GM12892 (cell line): ENCODE data around the gene RMND1.

Experiments
- POLR2A ChIP-seq: IDR thresholded peaks from 2 replicates; pipeline ENCODE4 v1.6.1; 2011; ENCODE audit warnings: low read depth, low read length, control low read depth
- POLR2AphosphoS5 ChIP-seq: IDR thresholded peaks from 2 replicates; pipeline ENCODE4 v1.6.1; 2011; ENCODE audit warnings: low read depth, low read length, control low read depth
- TAF1 ChIP-seq: IDR thresholded peaks from 2 replicates; pipeline ENCODE4 v1.6.1; 2011; ENCODE audit warnings: low read depth, mild to moderate bottlenecking, control low read depth, low read length, borderline replicate concordance

GRCh38 chr6:151441390-151442166 is 10.3 kb downstream of the RMND1 start:
- TF ChIP-seq POLR2A (no peak), POLR2AphosphoS5 (no peak), TAF1 (no peak)
